Naive thymus-derived CD4-positive, alpha-beta T cell (primary cell): ENCODE data around the gene PRPF38B. TPM values are rescaled to one million over a fixed set of nuclear protein-coding genes. Genes with fewer than 3 reads are reported as not detected.

Source experiments
- ATAC-seq: fragments of 150-1000 bp; cut with Tn5 transposase; 2 replicates; pipeline ENCODE4 v1.10.0; 2021; ENCODE audit warnings: mild to moderate bottlenecking, moderate library complexity
- CTCF ChIA-PET: fragments of 350-600 bp; sonication (Branson Sonifier 250); formaldehyde crosslinking; loops from one replicate; lab custom pipeline; 2021; ENCODE audit warnings: antibody characterized with exemption; lab: Charles Lee
- POLR2A ChIA-PET: fragments of 350-600 bp; sonication (Branson Sonifier 250); formaldehyde crosslinking; loops from one replicate; lab custom pipeline; 2021; ENCODE audit warnings: antibody characterized with exemption, inconsistent platforms; lab: Charles Lee
- DNase-seq, 9 donors: peaks; one replicate each; pipeline versions ENCODE4 v3.0.0 to v3.0.0-alpha.2; 2020 to 2022; ENCODE audit warnings: mixed read lengths in 1 of 9
- H3K27ac ChIP-seq: one replicate; pipeline ENCODE4 v1.7.0; 2013; ENCODE audit warnings: mild to moderate bottlenecking, low read depth, low read length, moderate library complexity
- H3K27me3 ChIP-seq, 2 donors: one replicate each; pipeline ENCODE4 v1.7.0; 2013; ENCODE audit warnings: low read length in 2 of 2, mild to moderate bottlenecking in 2 of 2, moderate library complexity in 2 of 2; ENCODE audit not compliant: control insufficient read depth in 2 of 2, insufficient read depth in 2 of 2
- H3K36me3 ChIP-seq, 3 experiments: 1 replicate in 2 of 3; 2 replicates in 1 of 3; pipeline ENCODE4 v1.7.0; 2013; ENCODE audit warnings: low read length in 3 of 3, mild to moderate bottlenecking in 3 of 3, moderate library complexity in 1 of 3; ENCODE audit not compliant: insufficient read depth in 3 of 3, control insufficient read depth in 2 of 3
- H3K4me1 ChIP-seq, 2 donors: one replicate each; pipeline ENCODE4 v1.7.0; 2013; ENCODE audit warnings: low read length in 2 of 2, mild to moderate bottlenecking in 2 of 2, moderate library complexity in 1 of 2; ENCODE audit not compliant: control insufficient read depth in 2 of 2, insufficient read depth in 2 of 2
- H3K4me3 ChIP-seq: 2 replicates; pipeline ENCODE4 v1.7.0; 2013; ENCODE audit warnings: mild to moderate bottlenecking, low read length
- H3K9me3 ChIP-seq, 3 experiments: 1 replicate in 2 of 3; 2 replicates in 1 of 3; pipeline ENCODE4 v1.7.0; 2013; ENCODE audit warnings: low read length in 3 of 3; ENCODE audit not compliant: control insufficient read depth in 2 of 3
- H3K27ac Mint-ChIP-seq, 9 donors: one replicate each; pipeline ENCODE4 v1.8.0; 2020 to 2022; ENCODE audit warnings: mixed read lengths in 9 of 9, mild to moderate bottlenecking in 8 of 9, moderate library complexity in 5 of 9, inconsistent platforms in 2 of 9
- H3K27me3 Mint-ChIP-seq, 5 donors: one replicate each; pipeline ENCODE4 v1.8.0; 2021 to 2022; ENCODE audit warnings: mixed read lengths in 5 of 5, mild to moderate bottlenecking in 1 of 5
- H3K36me3 Mint-ChIP-seq, 5 donors: one replicate each; pipeline ENCODE4 v1.8.0; 2020 to 2022; ENCODE audit warnings: mixed read lengths in 5 of 5, mild to moderate bottlenecking in 3 of 5, inconsistent platforms in 1 of 5
- H3K4me1 Mint-ChIP-seq, 7 donors: one replicate each; pipeline ENCODE4 v1.8.0; 2020 to 2022; ENCODE audit warnings: mixed read lengths in 7 of 7, mild to moderate bottlenecking in 3 of 7, inconsistent platforms in 1 of 7
- H3K4me3 Mint-ChIP-seq, 10 donors: one replicate each; pipeline ENCODE4 v1.8.0; 2020 to 2022; ENCODE audit warnings: mild to moderate bottlenecking in 10 of 10, mixed read lengths in 10 of 10, moderate library complexity in 6 of 10, inconsistent platforms in 2 of 10
- H3K9me3 Mint-ChIP-seq, 11 donors: one replicate each; pipeline ENCODE4 v1.8.0; 2020 to 2022; ENCODE audit warnings: mixed read lengths in 11 of 11, mild to moderate bottlenecking in 4 of 11, inconsistent platforms in 1 of 11, moderate library complexity in 1 of 11
- intact Hi-C, 2 donors: fragments of 100-400 bp; cut with micrococcal nuclease; formaldehyde crosslinking; loops; one replicate each; pipeline ENCODE4 v1.15.1; 2023
- polyA plus RNA-seq, 2 donors: library from polyadenylated mRNA; unstranded; fragments of 300-500 nt; fragmentation: Illumina TruSeq; gene quantifications; one replicate each; pipeline ENCODE4 v1.2.3, GENCODE V29; 2021
- total RNA-seq, 6 experiments: library from RNA in 5 of 6; stranded (reverse) in 5 of 6; gene quantifications; 1 replicate in 5 of 6; 2 replicates in 1 of 6; pipeline ENCODE4 v1.2.3 and lab custom pipeline; 2021 to 2026

Gene PRPF38B
- total and polyA plus RNA-seq, 7 experiments from 2014 or later, result 21.6 to 136 (median 110) TPM

DNA sequence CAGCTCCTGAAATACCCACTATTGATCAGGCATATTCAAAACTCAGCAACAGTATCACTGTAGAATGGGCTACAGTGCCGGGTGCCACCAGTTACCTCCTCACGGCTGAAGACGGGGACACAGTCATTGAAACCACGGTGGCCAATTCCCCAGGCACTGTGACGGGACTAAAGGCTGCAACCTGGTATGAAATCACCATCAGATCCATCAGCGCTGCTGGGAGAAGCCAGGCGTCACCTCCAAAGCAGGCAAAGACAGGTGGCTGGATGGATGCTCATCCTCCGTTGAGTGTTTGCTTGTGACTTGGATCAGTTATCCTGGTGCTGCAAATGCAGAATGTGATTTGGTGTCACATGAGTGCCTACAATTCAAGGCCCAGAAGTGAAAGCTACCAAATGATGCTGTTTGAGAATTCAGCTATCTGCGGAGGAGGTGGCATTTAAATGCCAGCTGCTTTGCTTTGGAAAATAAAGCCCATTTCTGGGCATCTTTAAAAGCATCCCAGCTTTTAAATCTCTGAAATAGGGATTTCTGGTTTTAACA is 25.7 kb downstream of the PRPF38B start:
- no peaks in the 10 kb centered on the region for H3K9me3 Mint-ChIP-seq
- intact Hi-C loops, result no loop called here
- no peak overlapping the region for H3K27ac Mint-ChIP-seq
- Histone ChIP-seq H3K9me3 (no peaks in the 10 kb centered on the region), H3K4me1 (no peaks in the 10 kb centered on the region), H3K27ac (no peak overlapping the region), H3K4me3 (no peak overlapping the region), H3K27me3 (no peaks in the 10 kb centered on the region), H3K36me3 (no peaks in the 10 kb centered on the region)
- H3K4me3 Mint-ChIP-seq, result no peak overlapping the region
- ChIA-PET CTCF (no interaction called here), POLR2A (interaction anchor here (2.0 kb wide), 1 partner anchor 25 kb away, joined by 5 read pairs; no protein-coding TSS in a partner anchor)
- H3K4me1 Mint-ChIP-seq, result peaks cover 0 to 4% (median 0%) of the 10 kb centered on the region in 7 donors
- no peaks in the 10 kb centered on the region for H3K36me3 Mint-ChIP-seq
- DNase-seq (no peak), ATAC-seq (no peak)
- peaks cover 0 to 24% (median 6%) of the 10 kb centered on the region in 5 donors for H3K27me3 Mint-ChIP-seq

DNA sequence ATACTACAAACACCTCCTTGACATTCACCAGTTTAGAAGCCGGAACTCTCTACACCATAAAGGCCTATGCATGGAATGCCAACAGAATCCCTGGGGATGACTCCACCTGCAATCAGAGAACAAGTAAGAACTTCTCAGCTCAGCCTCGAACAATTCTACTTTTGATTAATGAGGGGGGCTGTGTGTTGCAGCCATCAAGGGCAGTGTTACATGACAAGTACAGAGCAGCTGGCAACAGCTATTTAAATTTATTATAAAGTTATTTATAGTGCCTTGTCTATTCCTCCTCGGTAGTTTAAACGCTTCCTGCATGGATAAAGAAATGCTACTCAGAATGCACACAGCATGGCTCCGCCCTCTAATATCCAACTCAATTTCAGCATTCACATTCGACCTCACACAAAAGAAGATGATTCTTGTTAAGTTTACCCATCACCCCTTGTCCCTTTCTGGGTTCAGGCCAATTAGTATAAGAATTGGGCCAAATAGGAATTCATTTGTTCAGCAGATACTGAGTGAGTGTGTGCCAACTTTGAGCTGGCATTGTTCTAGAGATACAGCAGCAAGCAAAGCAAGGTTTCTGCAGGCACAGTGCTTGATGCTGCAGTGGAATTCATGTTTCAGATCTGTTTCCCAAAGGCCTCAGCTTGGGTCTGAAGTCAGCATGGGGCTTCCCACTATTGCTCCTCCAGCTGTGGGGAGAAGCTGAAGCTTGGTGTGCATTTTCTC is 27.0 kb downstream of the PRPF38B start:
- DNase-seq (no peak), ATAC-seq (no peak)
- H3K27ac Mint-ChIP-seq, result no peak overlapping the region
- H3K4me3 ChIP-seq, result no peak overlapping the region
- intact Hi-C loops, result no loop called here
- CTCF ChIA-PET, result interaction anchor here (0.7 kb wide), 2 partner anchors 517 to 765 kb away, joined by 3 to 4 read pairs; partner anchors contain the start of gene ATXN7L2
- no peak overlapping the region for H3K27ac ChIP-seq
- POLR2A ChIA-PET, result interaction anchor here (0.8 kb wide), 1 partner anchor 26 kb away, joined by 4 read pairs; no protein-coding TSS in a partner anchor
- H3K36me3 Mint-ChIP-seq, result no peaks in the 10 kb centered on the region
- H3K4me1 ChIP-seq, result no peaks in the 10 kb centered on the region
- H3K27me3 Mint-ChIP-seq, result peaks cover 0 to 16% (median 4%) of the 10 kb centered on the region in 5 donors
- no peaks in the 10 kb centered on the region for H3K27me3 ChIP-seq
- H3K9me3 ChIP-seq, result no peaks in the 10 kb centered on the region
- H3K36me3 ChIP-seq, result no peaks in the 10 kb centered on the region
- no peaks in the 10 kb centered on the region for H3K9me3 Mint-ChIP-seq
- H3K4me1 Mint-ChIP-seq, result peaks cover 0 to 4% (median 0%) of the 10 kb centered on the region in 7 donors
- H3K4me3 Mint-ChIP-seq, result no peak overlapping the region

DNA sequence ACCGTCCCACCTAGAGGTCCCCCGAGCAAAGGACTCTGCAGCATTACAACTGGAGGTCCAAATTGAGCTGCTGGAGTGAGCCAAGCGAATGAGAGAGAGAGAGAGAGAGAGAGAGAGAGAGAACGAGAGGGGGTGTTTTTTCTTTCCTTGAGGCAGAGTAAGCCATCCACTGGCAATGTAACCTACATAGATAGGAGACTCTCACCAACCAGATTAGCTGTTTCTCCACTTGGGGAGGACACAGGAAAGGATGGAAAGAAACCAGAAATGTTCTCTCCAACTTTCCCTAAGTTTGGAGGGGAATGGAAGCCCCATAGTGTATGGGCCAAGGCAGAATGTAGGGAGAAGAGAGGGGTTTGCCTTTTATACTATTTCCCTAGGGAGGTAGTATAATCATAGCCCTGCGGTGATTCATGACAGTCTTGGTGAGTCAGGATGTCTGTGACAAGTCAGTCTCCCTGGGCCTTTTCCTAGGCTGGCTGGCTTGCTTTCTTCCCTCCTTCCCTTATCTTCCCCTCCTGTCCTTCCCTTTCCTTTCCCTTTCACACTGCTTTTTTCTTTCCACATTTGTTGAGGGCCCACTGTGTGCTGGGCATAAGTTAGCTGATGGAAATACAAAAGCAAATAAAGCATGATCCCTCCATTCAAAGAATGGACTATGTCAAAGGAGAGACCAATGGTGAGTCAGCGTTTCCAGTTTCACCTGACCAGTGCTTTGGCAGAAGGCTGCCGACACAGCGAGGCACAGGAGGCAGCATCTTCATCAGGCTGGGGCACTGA is 27.7 kb downstream of the PRPF38B start:
- POLR2A ChIA-PET, result interaction anchor here (0.8 kb wide), 1 partner anchor 27 kb away, joined by 4 read pairs; no protein-coding TSS in a partner anchor
- ATAC-seq, result no peak

DNA sequence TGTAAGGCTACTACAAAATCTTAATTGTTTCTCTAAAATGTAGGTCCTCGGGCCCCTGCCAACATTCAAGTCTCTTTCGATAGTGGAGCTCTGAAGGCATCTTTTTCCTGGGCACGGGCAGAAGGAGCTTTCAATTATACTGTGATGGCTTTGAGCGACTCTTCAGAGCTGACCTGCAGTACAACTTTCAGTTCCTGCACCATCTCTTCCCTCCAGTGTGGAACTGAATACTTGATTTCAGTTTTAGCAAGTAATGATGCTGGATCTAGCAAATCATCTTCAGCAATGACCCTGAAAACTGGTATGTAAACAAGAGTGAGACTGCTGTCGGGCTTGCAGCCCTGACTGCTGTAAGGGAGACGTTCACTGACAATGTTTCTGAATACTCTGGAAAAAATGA is 30.2 kb downstream of the PRPF38B start:
- Mint-ChIP-seq H3K27me3 (peaks cover 0 to 22% (median 3%) of the 10 kb centered on the region in 5 donors), H3K9me3 (no peaks in the 10 kb centered on the region), H3K27ac (no peak overlapping the region), H3K36me3 (no peaks in the 10 kb centered on the region), H3K4me3 (no peak overlapping the region), H3K4me1 (peaks cover 0 to 4% (median 0%) of the 10 kb centered on the region in 7 donors)
- ATAC-seq, result no peak
- H3K36me3 ChIP-seq, result no peaks in the 10 kb centered on the region
- no peaks in the 10 kb centered on the region for H3K27me3 ChIP-seq
- CTCF ChIA-PET, result no interaction called here
- no peak for DNase-seq
- no peaks in the 10 kb centered on the region for H3K9me3 ChIP-seq
- H3K27ac ChIP-seq, result no peak overlapping the region
- H3K4me3 ChIP-seq, result no peak overlapping the region
- H3K4me1 ChIP-seq, result no peaks in the 10 kb centered on the region
- POLR2A ChIA-PET, result interaction anchor here (1.2 kb wide), 1 partner anchor 30 kb away, joined by 3 read pairs; the partner anchor contains the start of gene PRPF38B
- intact Hi-C loops, result no loop called here

More for the DNA sequence above, 27.7 kb downstream of the PRPF38B start:
- CTCF ChIA-PET, result interaction anchor here (0.7 kb wide), 2 partner anchors 518 to 764 kb away, joined by 3 to 4 read pairs; partner anchors contain the start of gene ATXN7L2
- no peaks in the 10 kb centered on the region for H3K9me3 ChIP-seq
- no peak overlapping the region for H3K4me3 Mint-ChIP-seq
- peaks cover 0 to 4% (median 0%) of the 10 kb centered on the region in 7 donors for H3K4me1 Mint-ChIP-seq
- H3K27me3 ChIP-seq, result no peaks in the 10 kb centered on the region
- intact Hi-C loops, result no loop called here
- no peak for DNase-seq
- H3K36me3 ChIP-seq, result no peaks in the 10 kb centered on the region
- H3K4me1 ChIP-seq, result no peaks in the 10 kb centered on the region
- H3K27ac ChIP-seq, result no peak overlapping the region
- H3K27ac Mint-ChIP-seq, result no peak overlapping the region
- H3K4me3 ChIP-seq, result no peak overlapping the region
- H3K9me3 Mint-ChIP-seq, result no peaks in the 10 kb centered on the region
- no peaks in the 10 kb centered on the region for H3K36me3 Mint-ChIP-seq
- peaks cover 0 to 18% (median 4%) of the 10 kb centered on the region in 5 donors for H3K27me3 Mint-ChIP-seq

DNA sequence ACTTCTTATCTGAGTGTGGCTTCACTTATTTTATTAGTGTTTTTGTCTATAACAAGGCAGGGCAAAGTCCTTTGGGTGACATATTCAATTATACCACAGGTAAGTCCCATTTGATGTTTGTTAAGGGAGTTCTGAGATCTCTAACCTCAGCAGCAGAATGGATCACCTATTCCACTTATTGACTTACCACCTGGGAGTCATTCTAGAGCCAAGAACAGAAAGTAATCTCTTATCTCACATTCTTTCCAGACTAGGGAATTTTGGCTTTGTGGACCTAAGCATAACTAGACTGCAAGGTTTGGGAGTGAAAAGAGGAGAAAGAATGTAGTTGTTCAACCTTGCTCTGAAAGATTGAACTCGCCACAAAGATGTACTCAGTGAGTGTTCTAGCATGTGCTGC is 33.8 kb downstream of the PRPF38B start:
- H3K27ac Mint-ChIP-seq, result no peak overlapping the region
- H3K36me3 Mint-ChIP-seq, result no peaks in the 10 kb centered on the region
- ChIA-PET POLR2A (interaction anchor here (1.8 kb wide), 1 partner anchor 33 kb away, joined by 5 read pairs; the partner anchor contains the start of gene PRPF38B), CTCF (no interaction called here)
- peaks cover 0 to 4% (median 0%) of the 10 kb centered on the region in 7 donors for H3K4me1 Mint-ChIP-seq
- no peak overlapping the region for H3K4me3 ChIP-seq
- intact Hi-C loops, result no loop called here
- H3K36me3 ChIP-seq, result no peaks in the 10 kb centered on the region
- H3K27me3 ChIP-seq, result no peaks in the 10 kb centered on the region
- H3K27me3 Mint-ChIP-seq, result peaks cover 0 to 40% (median 10%) of the 10 kb centered on the region in 5 donors
- H3K4me3 Mint-ChIP-seq, result no peak overlapping the region
- no peak overlapping the region for H3K27ac ChIP-seq
- ATAC-seq, result no peak
- no peaks in the 10 kb centered on the region for H3K9me3 ChIP-seq
- DNase-seq, result no peak
- no peaks in the 10 kb centered on the region for H3K4me1 ChIP-seq
- H3K9me3 Mint-ChIP-seq, result no peaks in the 10 kb centered on the region

DNA sequence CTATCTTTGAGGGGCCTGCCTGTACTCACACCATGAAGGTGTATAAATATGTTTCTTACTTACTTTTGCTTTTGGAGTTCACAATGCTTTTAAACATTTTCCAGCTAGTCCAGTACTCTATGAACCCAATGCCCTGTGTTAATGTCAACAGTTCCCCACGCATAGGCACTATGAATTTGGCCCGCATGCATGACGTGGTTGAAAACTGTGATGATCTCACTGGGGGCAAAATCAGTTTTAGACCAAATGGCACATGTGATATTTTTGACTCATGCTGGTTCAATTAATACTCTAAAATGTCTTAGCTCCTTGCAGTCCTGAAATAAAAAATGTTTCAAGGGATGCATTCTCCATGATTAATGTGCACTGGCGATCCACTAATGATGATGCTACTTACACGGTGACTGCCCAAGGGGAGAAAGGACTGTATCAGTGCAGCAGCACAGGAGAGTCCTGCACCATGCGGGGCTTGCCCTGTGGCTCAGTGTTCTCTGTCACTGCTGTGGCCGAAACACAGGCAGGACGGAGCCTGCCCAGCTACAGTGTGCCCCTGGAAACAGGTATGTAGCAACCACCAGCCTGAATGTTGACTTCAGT is 36.3 kb downstream of the PRPF38B start:
- POLR2A ChIA-PET, result interaction anchor here (1.0 kb wide), 1 partner anchor 33 kb away, joined by 3 read pairs; no protein-coding TSS in a partner anchor

More for the DNA sequence above, 36.3 kb downstream of the PRPF38B start:
- no peak overlapping the region for H3K4me3 ChIP-seq
- Mint-ChIP-seq H3K36me3 (no peaks in the 10 kb centered on the region), H3K4me1 (no peaks in the 10 kb centered on the region), H3K27me3 (peaks cover 0 to 47% (median 10%) of the 10 kb centered on the region in 5 donors), H3K27ac (no peak overlapping the region), H3K4me3 (no peak overlapping the region), H3K9me3 (no peaks in the 10 kb centered on the region)
- intact Hi-C loops, result no loop called here
- H3K27me3 ChIP-seq, result no peaks in the 10 kb centered on the region
- DNase-seq (no peak), ATAC-seq (no peak)
- no peak overlapping the region for H3K27ac ChIP-seq
- H3K9me3 ChIP-seq, result no peaks in the 10 kb centered on the region
- H3K36me3 ChIP-seq, result no peaks in the 10 kb centered on the region
- CTCF ChIA-PET, result no interaction called here
- H3K4me1 ChIP-seq, result no peaks in the 10 kb centered on the region
